Fibroblast of mammary gland (primary cell): Measurements from ENCODE around the gene SULT4A1.

Source experiments
- DNase-seq: peaks from one replicate; pipeline ENCODE4 v3.0.0-alpha.2; 2010; ENCODE audit warnings: low read depth
- H3K4me3 ChIP-seq: 2 replicates; pipeline ENCODE4 v1.5.1; 2011; ENCODE audit warnings: low read depth, mild to moderate bottlenecking, low read length, moderate library complexity; ENCODE audit not compliant: control insufficient read depth
- CTCF ChIP-seq: conservative IDR thresholded peaks from 2 replicates; pipeline ENCODE4 v1.5.1; 2011; ENCODE audit warnings: low read depth, low read length, inconsistent platforms; ENCODE audit not compliant: control insufficient read depth, insufficient read depth

Gene SULT4A1

DNA sequence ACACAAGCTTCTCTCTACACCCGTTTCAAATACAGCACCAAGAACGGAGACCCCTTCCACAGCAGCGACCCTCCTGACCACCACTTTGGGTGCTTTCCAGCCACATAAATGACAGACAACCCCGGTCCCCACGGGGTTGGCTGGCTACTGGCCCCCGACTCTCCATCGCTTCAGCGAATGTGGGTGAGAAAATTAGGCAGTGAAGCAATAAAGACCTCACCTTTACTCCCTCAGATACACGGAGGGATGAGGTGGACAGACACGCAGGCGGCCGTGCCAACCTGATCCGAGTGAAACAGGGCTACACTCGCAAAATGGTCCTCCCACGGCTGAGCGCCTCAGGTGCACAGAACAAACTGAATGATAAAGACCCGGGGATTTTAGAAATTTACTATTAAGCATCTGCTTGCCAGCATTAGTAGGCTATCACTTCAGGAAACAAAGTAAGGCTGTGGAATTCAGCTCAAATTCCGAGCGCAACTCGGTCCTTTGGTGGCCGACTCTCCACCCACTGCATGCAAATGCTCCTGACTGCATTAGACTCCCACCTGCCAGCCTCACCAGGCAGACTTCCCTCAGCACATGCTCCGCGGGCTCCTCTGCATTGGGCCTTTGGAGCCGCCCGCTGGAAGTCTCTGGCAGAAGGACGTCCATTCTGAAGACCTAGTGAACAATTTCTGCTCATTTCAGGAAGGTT is 37.4 kb downstream of the SULT4A1 start:
- TF ChIP-seq CTCF = no peak
- no peak overlapping the region for H3K4me3 ChIP-seq
- DNase-seq = no peak

DNA sequence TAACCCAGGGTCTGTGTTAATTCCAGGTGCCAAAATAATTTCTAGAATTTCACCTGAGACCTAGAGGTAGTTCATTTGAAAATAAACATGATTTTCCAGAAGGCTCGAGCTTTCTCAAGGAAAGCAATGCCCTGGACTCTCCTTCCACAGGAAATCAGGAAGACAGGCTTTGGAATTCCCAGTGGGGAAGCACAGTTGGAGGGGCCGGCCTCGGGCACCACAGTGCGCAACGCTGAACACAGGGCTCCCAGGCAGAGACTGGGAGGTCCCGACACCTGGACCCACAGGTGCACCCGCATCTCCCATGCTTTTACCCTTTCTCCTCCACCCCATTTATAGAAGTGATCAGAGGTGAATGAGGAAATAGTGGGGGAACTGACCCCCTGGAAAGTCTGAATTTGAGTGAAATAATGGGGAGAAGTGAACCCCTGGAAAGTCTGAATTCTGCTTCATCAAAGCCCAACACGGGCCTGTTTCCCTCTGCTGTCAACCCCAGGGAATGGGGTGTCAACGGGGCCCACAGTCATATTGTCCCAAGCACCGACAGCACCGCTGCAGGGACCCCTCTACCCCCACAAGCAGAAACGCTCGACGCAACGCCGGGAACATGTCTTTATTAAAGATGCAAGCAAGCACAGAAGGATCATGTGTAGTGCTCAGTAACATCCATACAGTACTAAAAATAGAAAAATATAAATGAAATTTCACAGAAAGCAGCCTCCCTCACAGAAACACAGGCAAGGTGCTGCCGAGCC is 38.2 kb downstream of the SULT4A1 start:
- TF ChIP-seq CTCF = no peak
- H3K4me3 ChIP-seq = no peak overlapping the region
- no peak for DNase-seq

GRCh38 chr22:43823353-43823908 is 38.9 kb downstream of the SULT4A1 start:
- no peak for DNase-seq
- H3K4me3 ChIP-seq = no peak overlapping the region
- no peak for TF ChIP-seq CTCF

DNA sequence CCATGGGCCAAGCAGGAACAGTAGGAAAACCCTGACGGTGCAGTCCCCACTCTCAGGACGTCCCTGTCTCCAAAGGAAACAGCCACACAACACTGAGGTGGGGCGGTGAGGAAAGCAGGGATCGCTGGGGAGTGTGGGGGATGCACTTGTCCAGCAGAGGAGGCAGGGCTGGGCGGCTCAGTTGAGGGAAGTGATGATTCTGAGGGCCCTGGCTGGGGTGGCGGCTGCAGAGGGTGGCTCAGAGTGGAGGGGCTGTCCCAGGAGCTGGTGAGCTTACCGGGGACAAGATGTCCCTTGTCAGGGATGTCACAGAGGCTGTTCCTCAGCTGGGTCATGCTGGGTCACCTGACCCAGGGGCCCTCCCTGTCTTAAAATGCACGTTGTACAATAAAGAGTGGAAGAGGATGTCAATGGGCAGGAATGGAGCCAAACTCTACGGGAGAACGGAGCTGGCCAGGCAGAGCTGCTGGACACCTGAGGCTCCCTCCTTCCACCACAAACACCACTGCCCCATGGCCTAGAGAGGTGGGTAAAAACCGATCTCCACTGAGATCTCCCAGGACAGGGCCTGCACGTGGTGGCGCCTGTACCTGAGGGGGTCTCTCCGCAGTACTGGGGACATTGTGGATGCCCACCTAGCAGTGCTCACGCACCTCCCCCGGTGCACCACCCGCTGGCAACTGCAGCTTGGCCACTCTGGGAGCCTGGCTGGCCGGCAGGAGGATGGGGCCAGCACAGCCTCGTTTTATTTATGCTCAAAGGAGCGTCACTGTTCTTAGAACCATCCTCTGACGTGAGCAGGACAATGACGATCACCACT is 40.5 kb downstream of the SULT4A1 start:
- no peak for TF ChIP-seq CTCF
- no peak overlapping the region for H3K4me3 ChIP-seq
- DNase-seq = no peak

- DNase-seq = no peak
- H3K4me3 ChIP-seq = no peak overlapping the region
- TF ChIP-seq CTCF = no peak
Observed at GRCh38 chr22:43820651-43821305, 41.5 kb downstream of the SULT4A1 start.
